ENCODE data around the gene NUP214. TPM values are rescaled to one million over a fixed set of nuclear protein-coding genes. Genes with fewer than 3 reads are reported as not detected.
"Not testable (repeated sequence)": the region's sequence is repeated elsewhere in the genome, so short reads cannot be mapped to it uniquely, and the experiment has no call there.

The NUP214 gene
- total RNA-seq, 5 donors from 2014 or later (not counting 1 experiment from before 2014, with no cell fraction given), result 66.7 to 106 (median 68.5) TPM

GRCh38 chr9:131099845-131100244 lies 25.5 kb upstream of the NUP214 start:
- Histone ChIP-seq H3K4me1 (ENCODE audit: control insufficient read depth in 1 of 2, extremely low read depth in 1 of 2, insufficient read depth in 2 of 2, low read length in 2 of 2) (peaks cover 0 to 12% of the 10 kb centered on the region in 2 experiments), H3K27me3 (replicated peaks in 1 of 2; ENCODE audit: control insufficient read depth in 2 of 2, extremely low read depth in 1 of 2, insufficient read depth in 2 of 2, low read length in 1 of 2) (peaks cover under 1 to 46% of the 10 kb centered on the region in 2 experiments)
- DNase-seq; H3K9me3 Mint-ChIP-seq; H3K9me3 ChIP-seq; H3K27ac Mint-ChIP-seq; H3K4me3 Mint-ChIP-seq; H3K4me3 ChIP-seq (ENCODE audit: control insufficient read depth in 1 of 2, extremely low read depth in 1 of 2, low read length in 1 of 2); H3K36me3 Mint-ChIP-seq; H3K27ac ChIP-seq (ENCODE audit: low read length); H3K36me3 ChIP-seq (ENCODE audit: control insufficient read depth in 2 of 2, extremely low read depth in 1 of 2, insufficient read depth in 1 of 2, low read length in 1 of 2); POLR2A ChIA-PET; ATAC-seq (replicated peaks in 1 of 4): not testable (repeated sequence)
- WGBS (ENCODE audit: insufficient coverage), result 90% methylated on average over 2 of the region's 8 CpGs
- CTCF ChIA-PET, result interaction anchor here in 1 of 2 donors (0.5 kb wide), 1 partner anchor 369 kb away, joined by 5 read pairs; no protein-coding TSS in a partner anchor
- H3K4me1 Mint-ChIP-seq, result peaks cover 9 to 13% (median 10%) of the 10 kb centered on the region in 3 donors
- H3K27me3 Mint-ChIP-seq, result peaks cover 14 to 36% of the 10 kb centered on the region in 2 donors

DNA sequence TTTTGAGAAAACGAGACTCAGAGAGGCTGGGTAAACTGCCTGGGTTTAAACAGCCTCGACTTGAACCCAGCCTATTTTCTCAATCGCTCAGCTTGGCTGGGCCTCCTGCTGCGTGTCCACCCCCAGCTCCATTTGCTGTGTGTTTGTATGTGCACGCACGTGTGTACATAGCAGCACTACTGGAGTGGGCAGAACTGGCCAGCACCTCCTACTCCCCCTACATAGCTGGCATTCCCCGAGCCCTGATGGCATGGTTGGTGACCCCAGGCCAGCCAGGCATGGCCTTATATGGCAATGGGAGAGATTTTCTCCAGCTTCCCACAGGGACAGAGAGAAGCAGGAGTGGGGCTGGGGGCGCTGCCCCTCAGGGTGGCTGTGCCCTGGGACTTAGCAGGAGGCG lies 24.9 kb upstream of the NUP214 start:
- 92% methylated on average over 5 of the region's 9 CpGs for WGBS (ENCODE audit: insufficient coverage)
- H3K4me3 Mint-ChIP-seq, result no peak overlapping the region
- peaks cover 0 to 12% of the 10 kb centered on the region in 2 experiments for H3K4me1 ChIP-seq (ENCODE audit: control insufficient read depth in 1 of 2, extremely low read depth in 1 of 2, insufficient read depth in 2 of 2, low read length in 2 of 2)
- peaks cover 9 to 13% (median 9%) of the 10 kb centered on the region in 3 donors for H3K4me1 Mint-ChIP-seq
- ChIA-PET CTCF (interaction anchor here in 1 of 2 donors (0.5 kb wide), 1 partner anchor 370 kb away, joined by 5 read pairs; no protein-coding TSS in a partner anchor), POLR2A (no interaction called here)
- no peaks in the 10 kb centered on the region for H3K9me3 ChIP-seq
- no peaks in the 10 kb centered on the region for H3K9me3 Mint-ChIP-seq
- H3K27ac ChIP-seq (ENCODE audit: low read length), result no peak overlapping the region
- no peaks in the 10 kb centered on the region for H3K36me3 ChIP-seq (ENCODE audit: control insufficient read depth in 2 of 2, extremely low read depth in 1 of 2, insufficient read depth in 1 of 2, low read length in 1 of 2)
- H3K36me3 Mint-ChIP-seq, result no peaks in the 10 kb centered on the region
- DNase-seq, result no peak
- H3K27me3 ChIP-seq (replicated peaks in 1 of 2; ENCODE audit: control insufficient read depth in 2 of 2, extremely low read depth in 1 of 2, insufficient read depth in 2 of 2, low read length in 1 of 2), result peaks cover 0 to 42% of the 10 kb centered on the region in 2 experiments
- no peak overlapping the region for H3K27ac Mint-ChIP-seq
- H3K4me3 ChIP-seq (ENCODE audit: control insufficient read depth in 1 of 2, extremely low read depth in 1 of 2, low read length in 1 of 2), result no peak overlapping the region
- peaks cover 14 to 30% of the 10 kb centered on the region in 2 donors for H3K27me3 Mint-ChIP-seq
- ATAC-seq (replicated peaks in 1 of 4), result no peak

DNA sequence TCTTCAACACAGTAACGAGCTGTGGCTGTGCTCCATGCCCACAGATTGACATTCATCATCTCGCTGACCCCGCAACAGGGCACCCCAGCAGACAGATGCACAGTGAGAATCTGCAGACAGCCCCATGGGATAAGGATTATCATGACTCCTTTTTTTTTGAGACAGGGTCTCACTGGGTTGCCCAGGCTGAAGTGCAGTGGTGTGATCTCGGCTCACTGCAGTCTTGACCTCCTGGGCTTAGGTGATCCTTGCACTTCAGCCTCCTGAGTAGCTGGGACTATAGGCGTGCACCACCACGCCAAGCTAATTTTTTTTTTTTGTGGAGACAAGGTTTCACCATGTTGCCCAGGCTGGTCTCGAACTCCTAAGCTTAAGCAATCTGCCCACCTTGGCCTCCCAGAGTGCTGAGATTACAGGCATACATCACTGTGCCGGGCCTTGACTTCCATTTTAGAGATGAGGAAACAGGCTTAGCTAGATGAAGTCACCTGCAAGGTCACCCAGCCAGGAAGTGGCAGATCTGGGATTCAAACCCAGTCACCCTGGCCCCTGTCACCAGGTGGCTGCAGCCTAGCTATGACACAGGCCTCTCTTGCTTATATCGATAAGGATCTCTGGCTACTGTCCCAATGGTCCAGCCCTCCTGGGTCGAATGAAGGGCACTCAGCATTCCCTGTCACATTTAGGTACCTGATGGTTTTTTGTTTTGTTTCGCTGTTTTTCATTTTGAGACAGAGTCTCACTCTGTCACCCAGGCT lies 24.0 kb upstream of the NUP214 start:
- H3K36me3 ChIP-seq (ENCODE audit: control insufficient read depth in 2 of 2, extremely low read depth in 1 of 2, insufficient read depth in 1 of 2, low read length in 1 of 2), result no peaks in the 10 kb centered on the region
- ChIA-PET POLR2A (no interaction called here), CTCF (no interaction called here)
- no peak for DNase-seq
- H3K4me3 Mint-ChIP-seq, result no peak overlapping the region
- H3K36me3 Mint-ChIP-seq, result no peaks in the 10 kb centered on the region
- H3K9me3 Mint-ChIP-seq, result no peaks in the 10 kb centered on the region
- H3K27me3 Mint-ChIP-seq, result peaks cover 8 to 23% of the 10 kb centered on the region in 2 donors
- no peak overlapping the region for H3K4me3 ChIP-seq (ENCODE audit: control insufficient read depth in 1 of 2, extremely low read depth in 1 of 2, low read length in 1 of 2)
- H3K27ac ChIP-seq (ENCODE audit: low read length), result no peak overlapping the region
- WGBS (ENCODE audit: insufficient coverage), result 87% methylated on average over 10 of the region's 11 CpGs
- no peaks in the 10 kb centered on the region for H3K9me3 ChIP-seq
- H3K4me1 ChIP-seq (ENCODE audit: control insufficient read depth in 1 of 2, extremely low read depth in 1 of 2, insufficient read depth in 2 of 2, low read length in 2 of 2), result peaks cover 0 to 6% of the 10 kb centered on the region in 2 experiments
- no peak overlapping the region for H3K27ac Mint-ChIP-seq
- H3K27me3 ChIP-seq (replicated peaks in 1 of 2; ENCODE audit: control insufficient read depth in 2 of 2, extremely low read depth in 1 of 2, insufficient read depth in 2 of 2, low read length in 1 of 2), result peaks cover 0 to 36% of the 10 kb centered on the region in 2 experiments
- peaks cover 4 to 7% (median 5%) of the 10 kb centered on the region in 3 donors for H3K4me1 Mint-ChIP-seq
- no peak for ATAC-seq (replicated peaks in 1 of 4)

DNA sequence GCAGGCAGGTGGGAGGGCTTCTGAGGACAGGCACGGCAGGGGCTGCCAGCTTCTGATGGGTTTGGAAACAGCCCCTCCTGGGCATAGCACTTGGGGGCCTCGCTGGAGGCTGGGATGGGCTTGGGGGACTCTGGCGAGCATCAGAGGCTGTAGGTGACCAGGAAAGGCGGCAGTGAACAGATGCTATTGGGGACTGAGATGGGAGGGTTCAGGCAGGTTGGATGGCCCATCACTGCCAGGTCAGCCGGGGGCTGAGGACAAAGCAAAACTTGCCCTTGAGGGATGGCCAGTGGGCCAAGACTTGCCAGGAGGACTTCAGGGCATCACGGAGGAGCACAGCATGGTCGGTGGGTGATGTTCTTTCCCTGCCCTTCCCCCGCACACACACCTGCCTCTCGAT lies 22.4 kb upstream of the NUP214 start:
- H3K36me3 Mint-ChIP-seq, result no peaks in the 10 kb centered on the region
- Histone ChIP-seq H3K36me3 (ENCODE audit: control insufficient read depth in 2 of 2, extremely low read depth in 1 of 2, insufficient read depth in 1 of 2, low read length in 1 of 2) (no peaks in the 10 kb centered on the region), H3K9me3 (no peaks in the 10 kb centered on the region), H3K4me1 (ENCODE audit: control insufficient read depth in 1 of 2, extremely low read depth in 1 of 2, insufficient read depth in 2 of 2, low read length in 2 of 2) (no peaks in the 10 kb centered on the region), H3K4me3 (ENCODE audit: control insufficient read depth in 1 of 2, extremely low read depth in 1 of 2, low read length in 1 of 2) (no peak overlapping the region), H3K27ac (ENCODE audit: low read length) (no peak overlapping the region), H3K27me3 (replicated peaks in 1 of 2; ENCODE audit: control insufficient read depth in 2 of 2, extremely low read depth in 1 of 2, insufficient read depth in 2 of 2, low read length in 1 of 2) (peaks cover 0 to 25% of the 10 kb centered on the region in 2 experiments)
- H3K27me3 Mint-ChIP-seq, result peaks cover 0 to 12% of the 10 kb centered on the region in 2 donors
- ChIA-PET CTCF (no interaction called here), POLR2A (no interaction called here)
- no peaks in the 10 kb centered on the region for H3K9me3 Mint-ChIP-seq
- H3K4me3 Mint-ChIP-seq, result no peak overlapping the region
- no peak overlapping the region for H3K27ac Mint-ChIP-seq
- ATAC-seq (replicated peaks in 1 of 4), result no peak
- no peak for DNase-seq
- H3K4me1 Mint-ChIP-seq, result no peaks in the 10 kb centered on the region
- whole genome bisulfite sequencing (ENCODE audit: insufficient coverage), result 88% methylated on average over 5 of the region's 9 CpGs

DNA sequence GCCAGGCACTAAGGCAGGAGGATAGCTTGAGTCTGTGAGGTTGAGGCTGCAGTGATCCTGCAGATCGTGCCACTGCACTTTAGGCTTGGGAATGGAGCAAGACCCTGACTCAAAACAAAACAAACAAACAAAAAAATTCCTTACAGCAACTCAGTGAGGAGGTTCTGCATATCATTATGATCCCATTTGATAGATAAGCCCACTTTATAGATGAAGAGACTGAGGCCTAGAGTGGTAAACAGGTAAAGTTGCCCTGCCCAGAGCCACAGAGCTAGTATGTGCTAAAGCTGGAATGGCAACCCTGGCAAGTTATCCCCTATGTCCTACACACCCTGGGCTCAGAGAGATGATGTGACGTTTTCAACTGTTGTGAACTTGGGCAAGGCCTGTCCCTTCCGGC lies 21.9 kb upstream of the NUP214 start:
- no peaks in the 10 kb centered on the region for H3K9me3 Mint-ChIP-seq
- CTCF ChIA-PET, result no interaction called here
- H3K27ac ChIP-seq (ENCODE audit: low read length), result no peak overlapping the region

GRCh38 chr9:131104016-131104740 lies 21.2 kb upstream of the NUP214 start:
- no peak for ATAC-seq (replicated peaks in 1 of 4)
- peaks cover 0 to 2% of the 10 kb centered on the region in 2 donors for H3K27me3 Mint-ChIP-seq
- H3K9me3 ChIP-seq, result no peaks in the 10 kb centered on the region
- H3K4me3 Mint-ChIP-seq, result no peak overlapping the region
- peaks cover 0 to 22% of the 10 kb centered on the region in 2 experiments for H3K27me3 ChIP-seq (replicated peaks in 1 of 2; ENCODE audit: control insufficient read depth in 2 of 2, extremely low read depth in 1 of 2, insufficient read depth in 2 of 2, low read length in 1 of 2)
- no peaks in the 10 kb centered on the region for H3K4me1 ChIP-seq (ENCODE audit: control insufficient read depth in 1 of 2, extremely low read depth in 1 of 2, insufficient read depth in 2 of 2, low read length in 2 of 2)
- H3K9me3 Mint-ChIP-seq, result no peaks in the 10 kb centered on the region
- no peaks in the 10 kb centered on the region for H3K36me3 ChIP-seq (ENCODE audit: control insufficient read depth in 2 of 2, extremely low read depth in 1 of 2, insufficient read depth in 1 of 2, low read length in 1 of 2)
- ChIA-PET CTCF (no interaction called here), POLR2A (no interaction called here)
- H3K27ac Mint-ChIP-seq, result no peak overlapping the region
- no peak for DNase-seq
- H3K4me3 ChIP-seq (ENCODE audit: control insufficient read depth in 1 of 2, extremely low read depth in 1 of 2, low read length in 1 of 2), result no peak overlapping the region
- no peaks in the 10 kb centered on the region for H3K36me3 Mint-ChIP-seq
- WGBS (ENCODE audit: insufficient coverage), result 81% methylated on average over 3 of the region's 5 CpGs
- H3K4me1 Mint-ChIP-seq, result no peaks in the 10 kb centered on the region
- H3K27ac ChIP-seq (ENCODE audit: low read length), result no peak overlapping the region

More for the DNA sequence above, 21.9 kb upstream of the NUP214 start:
- no peaks in the 10 kb centered on the region for H3K9me3 ChIP-seq
- Mint-ChIP-seq H3K36me3 (no peaks in the 10 kb centered on the region), H3K4me3 (no peak overlapping the region), H3K27me3 (peaks cover 0 to 7% of the 10 kb centered on the region in 2 donors), H3K4me1 (no peaks in the 10 kb centered on the region), H3K27ac (no peak overlapping the region)
- WGBS (ENCODE audit: insufficient coverage), result no CpG with 5 or more reads among the region's 3 CpGs
- H3K4me1 ChIP-seq (ENCODE audit: control insufficient read depth in 1 of 2, extremely low read depth in 1 of 2, insufficient read depth in 2 of 2, low read length in 2 of 2), result no peaks in the 10 kb centered on the region
- no peak for ATAC-seq (replicated peaks in 1 of 4)
- peaks cover 0 to 22% of the 10 kb centered on the region in 2 experiments for H3K27me3 ChIP-seq (replicated peaks in 1 of 2; ENCODE audit: control insufficient read depth in 2 of 2, extremely low read depth in 1 of 2, insufficient read depth in 2 of 2, low read length in 1 of 2)
- POLR2A ChIA-PET, result no interaction called here
- no peak overlapping the region for H3K4me3 ChIP-seq (ENCODE audit: control insufficient read depth in 1 of 2, extremely low read depth in 1 of 2, low read length in 1 of 2)
- no peak for DNase-seq
- H3K36me3 ChIP-seq (ENCODE audit: control insufficient read depth in 2 of 2, extremely low read depth in 1 of 2, insufficient read depth in 1 of 2, low read length in 1 of 2), result no peaks in the 10 kb centered on the region

Data from T-cell (primary cell).